Measurements from ENCODE around the gene TBX15.

- TF ChIP-seq EZH2 (IDR thresholded peaks at IDR 0.05; ENCODE audit: borderline replicate concordance, low read depth, low read length, severe bottlenecking) (no peak), CTCF (IDR thresholded peaks at IDR 0.05; ENCODE audit: borderline replicate concordance, extremely low read depth, low read length, poor library complexity, severe bottlenecking) (no peak)
These were observed 39.8 kb downstream of the TBX15 start for GRCh38 chr1:118948351-118948750.

All from DND-41 (cell line).